Measurements from ENCODE around the gene ADGRA1.

The ADGRA1 gene

DNA sequence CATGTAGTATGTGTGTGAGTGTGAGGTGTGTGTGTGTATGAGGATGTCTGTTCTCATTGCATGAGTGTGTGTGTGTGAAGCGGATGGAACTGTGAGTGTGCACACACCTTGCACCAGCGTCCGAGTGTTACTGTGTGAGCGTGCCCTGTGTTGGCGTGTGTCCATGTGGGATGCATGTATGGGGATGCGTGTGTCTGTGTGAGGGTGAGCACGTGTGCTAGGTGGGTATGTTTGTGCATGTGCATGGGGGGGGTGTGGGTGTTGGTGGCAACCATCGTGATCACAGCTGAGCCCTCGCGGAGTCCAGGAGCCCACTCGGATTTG is 78.7 kb downstream of the ADGRA1 start:
- Histone ChIP-seq H3K4me1 (ENCODE audit: low read length) (no peaks in the 10 kb centered on the region), H3K9ac (ENCODE audit: low read length) (no peak overlapping the region), H3K79me2 (ENCODE audit: low read length) (no peaks in the 10 kb centered on the region), H3K4me3 (ENCODE audit: low read length) (no peak overlapping the region), H3K9me3 (replicated peaks; ENCODE audit: insufficient read depth, low read length) (no peaks in the 10 kb centered on the region), H4K20me1 (ENCODE audit: insufficient read depth, low read length) (no peaks in the 10 kb centered on the region), H3F3A (ENCODE audit: insufficient read depth, low read length) (no peaks in the 10 kb centered on the region), H3K4me2 (ENCODE audit: low read depth, low read length) (no peak overlapping the region), H3K36me3 (replicated peaks; ENCODE audit: insufficient read depth, low read length) (no peaks in the 10 kb centered on the region), H3K9me2 (replicated peaks; ENCODE audit: insufficient read depth, low read length) (no peaks in the 10 kb centered on the region), H2AFZ (ENCODE audit: low read length) (no peak overlapping the region), H3K27ac (ENCODE audit: low read length) (no peak overlapping the region), H3K27me3 (replicated peaks; ENCODE audit: insufficient read depth, low read length) (peaks cover 61% of the 10 kb centered on the region)
- no peak for TF ChIP-seq EZH2phosphoT487 (IDR thresholded peaks at IDR 0.05; ENCODE audit: low read length)
- TF ChIP-seq, protein P1, sequence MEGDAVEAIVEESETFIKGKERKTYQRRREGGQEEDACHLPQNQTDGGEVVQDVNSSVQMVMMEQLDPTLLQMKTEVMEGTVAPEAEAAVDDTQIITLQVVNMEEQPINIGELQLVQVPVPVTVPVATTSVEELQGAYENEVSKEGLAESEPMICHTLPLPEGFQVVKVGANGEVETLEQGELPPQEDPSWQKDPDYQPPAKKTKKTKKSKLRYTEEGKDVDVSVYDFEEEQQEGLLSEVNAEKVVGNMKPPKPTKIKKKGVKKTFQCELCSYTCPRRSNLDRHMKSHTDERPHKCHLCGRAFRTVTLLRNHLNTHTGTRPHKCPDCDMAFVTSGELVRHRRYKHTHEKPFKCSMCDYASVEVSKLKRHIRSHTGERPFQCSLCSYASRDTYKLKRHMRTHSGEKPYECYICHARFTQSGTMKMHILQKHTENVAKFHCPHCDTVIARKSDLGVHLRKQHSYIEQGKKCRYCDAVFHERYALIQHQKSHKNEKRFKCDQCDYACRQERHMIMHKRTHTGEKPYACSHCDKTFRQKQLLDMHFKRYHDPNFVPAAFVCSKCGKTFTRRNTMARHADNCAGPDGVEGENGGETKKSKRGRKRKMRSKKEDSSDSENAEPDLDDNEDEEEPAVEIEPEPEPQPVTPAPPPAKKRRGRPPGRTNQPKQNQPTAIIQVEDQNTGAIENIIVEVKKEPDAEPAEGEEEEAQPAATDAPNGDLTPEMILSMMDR (IDR thresholded peaks at IDR 0.05; ENCODE audit: low read length) = no peak
- TF ChIP-seq EZH2 (optimal IDR thresholded peaks at IDR 0.05; ENCODE audit: low read depth, low read length) = no peak
- no peak for DNase-seq

DNA sequence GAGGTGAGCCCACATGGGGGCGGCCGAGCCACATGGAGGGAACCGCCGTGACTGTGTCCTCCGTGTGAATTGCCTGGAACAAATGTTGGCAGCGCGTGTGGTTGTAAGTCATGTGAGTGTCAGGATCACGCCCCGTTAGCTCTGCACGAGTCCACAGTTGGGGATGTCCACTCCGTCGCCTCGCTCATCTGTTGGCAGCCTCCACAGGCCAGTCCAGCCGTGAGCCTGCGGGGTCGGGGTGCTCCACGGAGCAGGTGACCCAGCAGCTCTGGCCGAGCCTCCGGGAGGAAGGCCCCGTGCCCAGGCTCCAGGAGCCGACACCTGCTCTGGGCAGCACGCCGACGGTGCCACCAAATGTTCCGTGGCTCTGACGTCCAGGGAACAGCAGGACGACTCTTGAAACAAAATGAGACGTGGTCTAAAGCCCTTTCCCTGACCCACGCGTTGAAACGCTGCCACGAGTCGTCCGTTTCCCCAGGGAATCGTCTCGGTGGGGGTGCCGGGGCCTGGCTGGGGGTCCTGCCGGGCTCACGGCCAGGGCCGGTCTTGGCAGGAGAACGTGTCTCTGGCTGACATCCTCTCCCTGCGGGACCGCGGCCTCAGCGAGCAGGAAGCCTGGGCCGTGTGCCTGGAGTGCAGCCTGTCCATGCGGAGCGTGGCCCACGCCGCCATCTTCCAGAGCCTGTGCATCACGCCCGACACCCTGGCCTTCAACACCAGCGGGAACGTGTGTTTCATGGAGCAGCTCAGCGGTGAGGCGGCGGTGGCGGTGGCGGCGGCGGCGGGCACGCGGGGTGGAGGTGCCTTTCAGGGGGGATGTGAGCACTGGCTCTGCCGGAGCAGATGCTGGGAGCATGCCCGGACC is 79.3 kb downstream of the ADGRA1 start:
- no peaks in the 10 kb centered on the region for H3K9me3 ChIP-seq (replicated peaks; ENCODE audit: insufficient read depth, low read length)
- TF ChIP-seq EZH2phosphoT487 (IDR thresholded peaks at IDR 0.05; ENCODE audit: low read length) = no peak

DNA sequence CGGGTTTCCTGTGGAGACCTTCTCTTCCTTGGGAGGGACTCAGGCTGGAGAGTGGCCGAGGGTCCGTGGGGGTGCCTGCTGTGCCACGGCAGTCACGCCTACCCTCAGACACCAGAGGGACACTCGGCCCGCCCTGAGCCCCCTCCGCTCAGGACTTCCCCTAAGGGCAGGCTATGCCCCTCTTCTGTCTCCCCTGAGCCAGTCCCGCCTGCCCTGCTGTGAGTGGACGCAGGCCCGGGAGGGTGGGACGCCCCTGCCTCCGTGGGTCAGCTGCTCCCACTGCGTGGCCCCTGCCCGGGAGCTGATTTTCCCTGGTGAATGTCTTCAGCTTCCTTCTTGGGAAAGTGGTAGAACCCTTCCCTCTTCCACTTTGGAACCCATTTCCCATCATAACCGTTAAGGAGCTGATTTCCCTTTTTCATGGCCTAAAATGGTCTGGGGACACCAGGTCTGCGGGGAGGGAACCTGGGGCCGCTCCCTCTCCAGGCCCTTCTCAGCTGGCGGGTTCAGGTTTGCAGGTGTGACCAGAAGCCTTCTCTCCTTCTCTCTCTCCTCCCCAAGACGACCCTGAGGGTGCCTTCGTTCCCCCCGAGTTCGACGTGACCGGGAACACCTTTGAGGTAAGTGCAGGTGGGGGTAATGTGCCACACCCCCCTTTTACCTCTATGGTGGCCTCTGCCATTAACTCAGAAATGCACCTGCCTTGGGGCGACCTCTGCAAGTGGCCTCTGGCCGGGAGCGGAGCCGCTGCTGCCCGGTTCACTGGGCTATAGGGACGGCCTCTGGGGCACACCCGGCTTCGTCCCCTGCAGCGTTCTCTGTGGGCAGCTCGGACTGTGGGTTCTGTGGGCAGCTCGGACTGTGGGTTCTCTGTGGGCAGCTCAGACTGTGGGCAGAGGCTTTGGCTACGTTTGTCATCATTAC is 80.2 kb downstream of the ADGRA1 start:
- Histone ChIP-seq H3K4me2 (ENCODE audit: low read depth, low read length) (no peak overlapping the region), H3K27me3 (replicated peaks; ENCODE audit: insufficient read depth, low read length) (peaks cover 64% of the 10 kb centered on the region), H3K9ac (ENCODE audit: low read length) (no peak overlapping the region), H3K4me3 (ENCODE audit: low read length) (no peak overlapping the region), H2AFZ (ENCODE audit: low read length) (no peak overlapping the region), H3K9me3 (replicated peaks; ENCODE audit: insufficient read depth, low read length) (no peaks in the 10 kb centered on the region), H3K27ac (ENCODE audit: low read length) (no peak overlapping the region), H3K9me2 (replicated peaks; ENCODE audit: insufficient read depth, low read length) (no peaks in the 10 kb centered on the region), H4K20me1 (ENCODE audit: insufficient read depth, low read length) (no peaks in the 10 kb centered on the region), H3K36me3 (replicated peaks; ENCODE audit: insufficient read depth, low read length) (no peaks in the 10 kb centered on the region), H3K4me1 (ENCODE audit: low read length) (no peaks in the 10 kb centered on the region), H3K79me2 (ENCODE audit: low read length) (no peaks in the 10 kb centered on the region), H3F3A (ENCODE audit: insufficient read depth, low read length) (no peaks in the 10 kb centered on the region)
- DNase-seq = no peak
- TF ChIP-seq EZH2 (optimal IDR thresholded peaks at IDR 0.05; ENCODE audit: low read depth, low read length) (no peak), EZH2phosphoT487 (IDR thresholded peaks at IDR 0.05; ENCODE audit: low read length) (no peak)
- TF ChIP-seq, protein P1 (IDR thresholded peaks at IDR 0.05; ENCODE audit: low read length) = no peak

More for the DNA sequence above, 79.3 kb downstream of the ADGRA1 start:
- H2AFZ ChIP-seq (ENCODE audit: low read length) = no peak overlapping the region
- no peak for DNase-seq
- no peaks in the 10 kb centered on the region for H4K20me1 ChIP-seq (ENCODE audit: insufficient read depth, low read length)
- no peak overlapping the region for H3K27ac ChIP-seq (ENCODE audit: low read length)
- no peak overlapping the region for H3K4me3 ChIP-seq (ENCODE audit: low read length)
- H3K36me3 ChIP-seq (replicated peaks; ENCODE audit: insufficient read depth, low read length) = no peaks in the 10 kb centered on the region
- no peak overlapping the region for H3K9ac ChIP-seq (ENCODE audit: low read length)
- no peaks in the 10 kb centered on the region for H3K79me2 ChIP-seq (ENCODE audit: low read length)
- H3K4me2 ChIP-seq (ENCODE audit: low read depth, low read length) = no peak overlapping the region
- H3K9me2 ChIP-seq (replicated peaks; ENCODE audit: insufficient read depth, low read length) = no peaks in the 10 kb centered on the region
- H3K4me1 ChIP-seq (ENCODE audit: low read length) = no peaks in the 10 kb centered on the region
- no peaks in the 10 kb centered on the region for H3F3A ChIP-seq (ENCODE audit: insufficient read depth, low read length)
- peaks cover 63% of the 10 kb centered on the region for H3K27me3 ChIP-seq (replicated peaks; ENCODE audit: insufficient read depth, low read length)

Measured in MM.1S (cell line).